GM21360 (cell line): Measurements from ENCODE around the gene ADAMTS7.
"Not testable (repeated sequence)": the region's sequence is repeated elsewhere in the genome, so short reads cannot be mapped to it uniquely, and the experiment has no call there.

Experiments
- ATAC-seq: cut with Tn5 transposase; IDR thresholded peaks from one replicate; pipeline ENCODE4 v1.9.1; 2021; ENCODE audit warnings: mild to moderate bottlenecking, moderate library complexity; ENCODE audit not compliant: unreplicated experiment

Gene ADAMTS7

GRCh38 chr15:78727561-78727960 is 83.7 kb downstream of the ADAMTS7 start:
- ATAC-seq, result no peak

- no peak for ATAC-seq
Observed at GRCh38 chr15:78726870-78727551, 84.3 kb downstream of the ADAMTS7 start.

- not testable (repeated sequence) for ATAC-seq
Observed at GRCh38 chr15:78719819-78720450, 91.3 kb downstream of the ADAMTS7 start.

- ATAC-seq, result no peak
Observed at GRCh38 chr15:78718837-78719236, 92.4 kb downstream of the ADAMTS7 start.

- ATAC-seq, result no peak
Observed at GRCh38 chr15:78717956-78718656, 93.2 kb downstream of the ADAMTS7 start.

- no peak for ATAC-seq
Observed at GRCh38 chr15:78716651-78717050, 94.6 kb downstream of the ADAMTS7 start.

GRCh38 chr15:78715930-78716329 is 95.3 kb downstream of the ADAMTS7 start:
- ATAC-seq, result no peak

- ATAC-seq, result no peak
Observed at GRCh38 chr15:78715434-78715833, 95.8 kb downstream of the ADAMTS7 start.

- no peak for ATAC-seq
Observed at GRCh38 chr15:78714890-78715289, 96.4 kb downstream of the ADAMTS7 start.

- no peak for ATAC-seq
Observed at GRCh38 chr15:78712797-78713515, 98.3 kb downstream of the ADAMTS7 start.

- no peak for ATAC-seq
Observed at GRCh38 chr15:78711638-78712037, 99.6 kb downstream of the ADAMTS7 start.

GRCh38 chr15:78709263-78709882 is 101.9 kb downstream of the ADAMTS7 start:
- no peak for ATAC-seq
